Hepatocyte (in vitro differentiated cells): ENCODE results near the gene STK17B.

Experiments
- CTCF ChIP-seq: fragments of 200-600 bp; sonication (generic); IDR thresholded peaks from 2 replicates; pipeline ENCODE4 v1.5.1; 2016; ENCODE audit warnings: antibody characterized with exemption, mild to moderate bottlenecking; ENCODE audit not compliant: poor library complexity
- EZH2 ChIP-seq: fragments of 200-600 bp; sonication (generic); IDR thresholded peaks from 2 replicates; pipeline ENCODE4 v1.6.1; 2016; ENCODE audit warnings: antibody characterized with exemption, mild to moderate bottlenecking, borderline replicate concordance
- EZH2phosphoT487 ChIP-seq: fragments of 200-600 bp; sonication (generic); IDR thresholded peaks from one replicate; pipeline ENCODE4 v1.6.1; 2018; ENCODE audit warnings: antibody characterized with exemption, mild to moderate bottlenecking, low read depth, moderate library complexity; ENCODE audit not compliant: unreplicated experiment, severe bottlenecking

- TF ChIP-seq CTCF (no peak), EZH2 (no peak), EZH2phosphoT487 (no peak)
These were observed 46.7 kb upstream of the STK17B start for GRCh38 chr2:196218106-196218505.
